ENCODE data around the gene ZNF408.
"Not testable (repeated sequence)": the region's sequence is repeated elsewhere in the genome, so short reads cannot be mapped to it uniquely, and the experiment has no call there.

ZNF408 gene

GRCh38 chr11:46700241-46701077 lies at the start of gene ZNF408, which contains the start of gene ARHGAP1:
Gene ZNF408 (plus strand): TSS chr11:46701031. CDS start chr11:46701048, 17 bp downstream.
Gene ARHGAP1 (minus strand): TSS chr11:46700619. CDS start chr11:46696107, 4,512 bp downstream.
- DNase-seq (ENCODE audit: low spot score) = peak; percentile 97

- DNase-seq (ENCODE audit: low spot score) = no peak
Measured at GRCh38 chr11:46655631-46656030, 45.2 kb upstream of the ZNF408 start.

GRCh38 chr11:46657186-46657585 lies 43.6 kb upstream of the ZNF408 start:
- no peak for DNase-seq (ENCODE audit: low spot score)

GRCh38 chr11:46658259-46658658 lies 42.6 kb upstream of the ZNF408 start:
- DNase-seq (ENCODE audit: low spot score) = peak; percentile 27

GRCh38 chr11:46659908-46660307 lies 40.9 kb upstream of the ZNF408 start:
- DNase-seq (ENCODE audit: low spot score) = peak; percentile 62

- DNase-seq (ENCODE audit: low spot score) = no peak
Measured at GRCh38 chr11:46661836-46662235, 39.0 kb upstream of the ZNF408 start.

- no peak for DNase-seq (ENCODE audit: low spot score)
Measured at GRCh38 chr11:46662366-46662765, 38.5 kb upstream of the ZNF408 start.

- DNase-seq (ENCODE audit: low spot score) = no peak
Measured at GRCh38 chr11:46663277-46663940, 37.4 kb upstream of the ZNF408 start.

GRCh38 chr11:46664612-46665011 lies 36.2 kb upstream of the ZNF408 start:
- DNase-seq (ENCODE audit: low spot score) = no peak

GRCh38 chr11:46665356-46665755 lies 35.5 kb upstream of the ZNF408 start:
- DNase-seq (ENCODE audit: low spot score) = no peak

- no peak for DNase-seq (ENCODE audit: low spot score)
Measured at GRCh38 chr11:46666516-46666915, 34.3 kb upstream of the ZNF408 start.

- DNase-seq (ENCODE audit: low spot score) = no peak
Measured at GRCh38 chr11:46667043-46667481, 33.8 kb upstream of the ZNF408 start.

- DNase-seq (ENCODE audit: low spot score) = no peak
Measured at GRCh38 chr11:46668480-46669085, 32.2 kb upstream of the ZNF408 start.

GRCh38 chr11:46669711-46670139 lies 31.1 kb upstream of the ZNF408 start:
- no peak for DNase-seq (ENCODE audit: low spot score)

- not testable (repeated sequence) for DNase-seq (ENCODE audit: low spot score)
Measured at GRCh38 chr11:46670521-46670920, 30.3 kb upstream of the ZNF408 start.

- DNase-seq (ENCODE audit: low spot score) = no peak
Measured at GRCh38 chr11:46671958-46672315, 28.9 kb upstream of the ZNF408 start.

- DNase-seq (ENCODE audit: low spot score) = no peak
Measured at GRCh38 chr11:46672381-46672839, 28.4 kb upstream of the ZNF408 start.

GRCh38 chr11:46673713-46674462 lies 26.9 kb upstream of the ZNF408 start:
- no peak for DNase-seq (ENCODE audit: low spot score)

- peak; percentile 37 for DNase-seq (ENCODE audit: low spot score)
Measured at GRCh38 chr11:46674463-46675287, 26.2 kb upstream of the ZNF408 start.

- peak; percentile 77 for DNase-seq (ENCODE audit: low spot score)
Measured at GRCh38 chr11:46675288-46675851, 25.5 kb upstream of the ZNF408 start.

- DNase-seq (ENCODE audit: low spot score) = no peak
Measured at GRCh38 chr11:46675949-46676348, 24.9 kb upstream of the ZNF408 start.
